ENCODE data around the gene STMN3.

GRCh38 chr20:63695424-63696305 is 42.4 kb upstream of the STMN3 start:
- TF ChIP-seq CTCF (IDR thresholded peaks at IDR 0.05) (no peak), POLR2A (IDR thresholded peaks at IDR 0.05) (no peak), POLR2AphosphoS5 (IDR thresholded peaks at IDR 0.05) (no peak)
